A549 (cell line): ENCODE measurements around the gene TFF1. TPM values are rescaled to one million over a fixed set of nuclear protein-coding genes. Genes with fewer than 3 reads are reported as not detected.

Experiments used
- ATAC-seq, 2 experiments: fragments of 200-7000 bp in 1 of 2; fragments of >200 bp in 1 of 2; cut with Nextera tagmentation in 1 of 2; cut with Tn5 transposase in 1 of 2; 3 replicates each; pipeline versions ENCODE4 v1.8.0 to v1.9.1; 2018 to 2020; ENCODE audit warnings: mild to moderate bottlenecking in 1 of 2, moderate library complexity in 1 of 2
- CTCF ChIA-PET: fragments of 300-600 bp; sonication (Branson Sonifier 250); formaldehyde crosslinking; extraction: SDS; loops from one replicate; lab custom pipeline; 2021; ENCODE audit warnings: antibody characterized with exemption, inconsistent platforms; lab: Yijun Ruan, JAX
- POLR2A ChIA-PET: fragments of 350-600 bp; formaldehyde crosslinking; extraction: SDS; loops from one replicate; lab custom pipeline; 2021; ENCODE audit warnings: antibody characterized with exemption, inconsistent platforms; lab: Yijun Ruan, JAX
- DNase-seq, 2 experiments: peaks; one replicate each; pipeline versions ENCODE4 v3.0.0 to v3.0.0-alpha.2; 2011 to 2016; ENCODE audit warnings: low read depth in 1 of 2, low spot score in 1 of 2
- FAIRE-seq: peaks from 2 replicates; lab custom pipeline; 2011; peaks lifted over from hg19 to GRCh38; lab: Jason Lieb, UNC
- H3K27ac ChIP-seq, 2 experiments: fragments of >200 bp; sonication (Bioruptor Twin); formaldehyde crosslinking; 3 replicates each; pipeline ENCODE4 v1.5.1; 2016 to 2017
- H3K4me1 ChIP-seq: fragments of >200 bp; sonication (Bioruptor Twin); formaldehyde crosslinking; 3 replicates; pipeline ENCODE4 v1.6.1; 2016
- H3K4me2 ChIP-seq: fragments of >200 bp; sonication (Bioruptor Twin); formaldehyde crosslinking; 3 replicates; pipeline ENCODE4 v1.6.1; 2016
- H3K4me3 ChIP-seq: fragments of >200 bp; sonication (Bioruptor Twin); formaldehyde crosslinking; 3 replicates; pipeline ENCODE4 v1.5.1; 2016
- H3K9me3 ChIP-seq: fragments of >200 bp; sonication (Bioruptor Twin); formaldehyde crosslinking; 3 replicates; pipeline ENCODE4 v1.6.1; 2016
- BHLHE40 ChIP-seq: IDR thresholded peaks from 2 replicates; pipeline ENCODE4 v1.6.1; 2012; ENCODE audit warnings: low read depth, low read length, inconsistent platforms
- CBX2 ChIP-seq: fragments of 200-600 bp; sonication (generic); IDR thresholded peaks from 2 replicates; pipeline ENCODE4 v1.6.1; 2016; ENCODE audit warnings: low read depth, mild to moderate bottlenecking, borderline replicate concordance
- CBX8 ChIP-seq: fragments of 200-600 bp; sonication (generic); IDR thresholded peaks from 2 replicates; pipeline ENCODE4 v1.6.1; 2016
- CTCF ChIP-seq: fragments of >200 bp; sonication (Bioruptor Twin); formaldehyde crosslinking; IDR thresholded peaks from 3 replicates; pipeline ENCODE4 v1.5.1; 2016
- EHF ChIP-seq: fragments of 250-450 bp; sonication (Bioruptor Pico); IDR thresholded peaks from 2 replicates; pipeline ENCODE4 v1.5.0; 2020; ENCODE audit warnings: mild to moderate bottlenecking
- EP300 ChIP-seq, 2 experiments: fragments of >200 bp; sonication (Bioruptor Twin); formaldehyde crosslinking; IDR thresholded peaks; 2 replicates in 1 of 2; 3 replicates in 1 of 2; pipeline ENCODE4 v1.6.1; 2016 to 2017
- FOSL2 ChIP-seq, 2 experiments: fragments of 450-650 bp in 1 of 2; fragments of >200 bp in 1 of 2; sonication (Bioruptor Twin) in 1 of 2; formaldehyde crosslinking; IDR thresholded peaks; 2 replicates each; pipeline versions ENCODE4 v1.5.0 to v1.6.1; 2016 to 2020; ENCODE audit warnings: mild to moderate bottlenecking in 1 of 2, moderate library complexity in 1 of 2
- FOXS1 ChIP-seq: fragments of 250-450 bp; sonication (Bioruptor Pico); IDR thresholded peaks from 2 replicates; pipeline ENCODE4 v1.5.0; 2020; ENCODE audit warnings: mild to moderate bottlenecking, moderate library complexity
- HDAC2 ChIP-seq: fragments of 200-600 bp; sonication (generic); IDR thresholded peaks from 2 replicates; pipeline ENCODE4 v1.6.1; 2016
- HES2 ChIP-seq: fragments of >200 bp; sonication (Bioruptor Twin); formaldehyde crosslinking; IDR thresholded peaks from 2 replicates; pipeline ENCODE4 v1.6.1; 2016
- HOXA7 ChIP-seq: fragments of 250-450 bp; sonication (Bioruptor Pico); IDR thresholded peaks from 2 replicates; pipeline ENCODE4 v1.5.0; 2020; ENCODE audit warnings: mild to moderate bottlenecking, moderate library complexity
- JUN ChIP-seq, 2 experiments: fragments of >200 bp; sonication (Bioruptor Twin); formaldehyde crosslinking; IDR thresholded peaks; 2 replicates in 1 of 2; 3 replicates in 1 of 2; pipeline ENCODE4 v1.6.1; 2016 to 2017
- KDM5A ChIP-seq: fragments of 200-600 bp; sonication (generic); IDR thresholded peaks from 2 replicates; pipeline ENCODE4 v1.6.1; 2016; ENCODE audit warnings: antibody characterized with exemption, mild to moderate bottlenecking
- MAX ChIP-seq: IDR thresholded peaks from 2 replicates; pipeline ENCODE4 v1.6.1; 2012
- POLR2A ChIP-seq: IDR thresholded peaks from 2 replicates; pipeline ENCODE4 v1.6.1; 2012; ENCODE audit warnings: mild to moderate bottlenecking, low read length
- RAD21 ChIP-seq, 2 experiments: fragments of >200 bp in 1 of 2; sonication (Bioruptor Twin) in 1 of 2; formaldehyde crosslinking in 1 of 2; IDR thresholded peaks in 1 of 2; conservative IDR thresholded peaks in 1 of 2; 2 replicates in 1 of 2; 3 replicates in 1 of 2; pipeline ENCODE4 v1.6.1; 2012 to 2018; ENCODE audit warnings: inconsistent platforms in 1 of 2
- RFX5 ChIP-seq: fragments of 450-650 bp; IDR thresholded peaks from 2 replicates; pipeline ENCODE4 v1.7.1; 2014; ENCODE audit warnings: antibody characterized with exemption, mild to moderate bottlenecking, moderate library complexity
- RNF2 ChIP-seq: fragments of 200-600 bp; sonication (generic); IDR thresholded peaks from 2 replicates; pipeline ENCODE4 v1.6.1; 2016; ENCODE audit warnings: low read depth, mild to moderate bottlenecking, antibody characterized with exemption, moderate library complexity, borderline replicate concordance
- SMC3 ChIP-seq: fragments of >200 bp; sonication (Bioruptor Twin); formaldehyde crosslinking; IDR thresholded peaks from 3 replicates; pipeline ENCODE4 v1.6.1; 2018; ENCODE audit warnings: inconsistent platforms
- SREBF2 ChIP-seq: fragments of 450-650 bp; IDR thresholded peaks from 2 replicates; pipeline ENCODE4 v1.6.1; 2014; ENCODE audit warnings: mild to moderate bottlenecking, moderate library complexity
- TFCP2L1 ChIP-seq: fragments of 250-450 bp; sonication (Bioruptor Pico); IDR thresholded peaks from 2 replicates; pipeline ENCODE4 v1.5.0; 2021; ENCODE audit warnings: mild to moderate bottlenecking
- TP53 ChIP-seq: fragments of 250-450 bp; sonication (Bioruptor Pico); IDR thresholded peaks from 2 replicates; pipeline ENCODE4 v1.5.0; 2021; ENCODE audit warnings: mild to moderate bottlenecking, moderate library complexity
- ZC3H11A ChIP-seq: fragments of 450-650 bp; IDR thresholded peaks from 2 replicates; pipeline ENCODE4 v1.6.1; 2014; ENCODE audit warnings: antibody characterized with exemption, mild to moderate bottlenecking
- WGBS: methylation state at CpG from one replicate; pipeline ENCODE4 v1.1.6; 2017; ENCODE audit errors: missing lambda C conversion rate; 5-methylcytosine and 5-hydroxymethylcytosine counted together
- polyA plus RNA-seq, 4 experiments: library from polyadenylated mRNA; depleted of rRNA in 3 of 4; stranded (reverse); fragments of >200 nt; fragmentation: RNase III in 1 of 4; extraction: RNeasy Plus Mini Kit Qiagen cat#74134 plus additional on column Dnase treatment in 1 of 4; gene quantifications; 2 replicates in 3 of 4; 3 replicates in 1 of 4; pipeline ENCODE4 v1.2.3, GENCODE V29; 2011 to 2017
- TF ChIP-seq, protein P1 (sequence below): fragments of 150-350 bp; IDR thresholded peaks from 2 replicates; pipeline ENCODE4 v1.6.1; 2014; ENCODE audit warnings: low read depth, mild to moderate bottlenecking, low read length
- TF ChIP-seq, protein P2 (sequence below): fragments of >200 bp; sonication (Bioruptor Twin); formaldehyde crosslinking; IDR thresholded peaks from 3 replicates; pipeline ENCODE4 v1.6.1; 2016
- TF ChIP-seq, protein P3 (sequence below): IDR thresholded peaks from 2 replicates; pipeline ENCODE4 v1.6.1; 2012
- TF ChIP-seq, protein P4 (sequence below): fragments of 450-650 bp; IDR thresholded peaks from 2 replicates; pipeline ENCODE4 v1.6.1; 2014; ENCODE audit warnings: antibody characterized with exemption

The TFF1 gene
- polyA plus RNA-seq, 2 of the 4 experiments (the other 2 are of a cell fraction): 1.0 to 5.8 TPM

- FAIRE-seq (no peak), ATAC-seq (no peak), DNase-seq (no peak)
- TF ChIP-seq, protein P1, sequence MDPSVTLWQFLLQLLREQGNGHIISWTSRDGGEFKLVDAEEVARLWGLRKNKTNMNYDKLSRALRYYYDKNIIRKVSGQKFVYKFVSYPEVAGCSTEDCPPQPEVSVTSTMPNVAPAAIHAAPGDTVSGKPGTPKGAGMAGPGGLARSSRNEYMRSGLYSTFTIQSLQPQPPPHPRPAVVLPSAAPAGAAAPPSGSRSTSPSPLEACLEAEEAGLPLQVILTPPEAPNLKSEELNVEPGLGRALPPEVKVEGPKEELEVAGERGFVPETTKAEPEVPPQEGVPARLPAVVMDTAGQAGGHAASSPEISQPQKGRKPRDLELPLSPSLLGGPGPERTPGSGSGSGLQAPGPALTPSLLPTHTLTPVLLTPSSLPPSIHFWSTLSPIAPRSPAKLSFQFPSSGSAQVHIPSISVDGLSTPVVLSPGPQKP: no peak
- TF ChIP-seq POLR2A (no peak), EP300 (IDR thresholded peaks at IDR 0.05) (no peak), RAD21 (conservative IDR thresholded peaks at IDR 0.05 in 1 of 2, IDR thresholded peaks at IDR 0.05 in 1 of 2) (no peak), HOXA7 (CRISPR knock-in tag) (no peak), CTCF (no peak), HDAC2 (no peak), CBX8 (no peak), FOXS1 (CRISPR knock-in tag) (no peak), CBX2 (no peak), KDM5A (no peak), ZC3H11A (no peak), EHF (CRISPR knock-in tag) (no peak), JUN (IDR thresholded peaks at IDR 0.05) (no peak), FOSL2 (IDR thresholded peaks at IDR 0.05) (no peak), FOSL2 (CRISPR knock-in tag; IDR thresholded peaks at IDR 0.05) (no peak), MAX (no peak)
- TF ChIP-seq, protein P2, sequence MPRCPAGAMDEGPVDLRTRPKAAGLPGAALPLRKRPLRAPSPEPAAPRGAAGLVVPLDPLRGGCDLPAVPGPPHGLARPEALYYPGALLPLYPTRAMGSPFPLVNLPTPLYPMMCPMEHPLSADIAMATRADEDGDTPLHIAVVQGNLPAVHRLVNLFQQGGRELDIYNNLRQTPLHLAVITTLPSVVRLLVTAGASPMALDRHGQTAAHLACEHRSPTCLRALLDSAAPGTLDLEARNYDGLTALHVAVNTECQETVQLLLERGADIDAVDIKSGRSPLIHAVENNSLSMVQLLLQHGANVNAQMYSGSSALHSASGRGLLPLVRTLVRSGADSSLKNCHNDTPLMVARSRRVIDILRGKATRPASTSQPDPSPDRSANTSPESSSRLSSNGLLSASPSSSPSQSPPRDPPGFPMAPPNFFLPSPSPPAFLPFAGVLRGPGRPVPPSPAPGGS: no peak
- TF ChIP-seq, protein P3, sequence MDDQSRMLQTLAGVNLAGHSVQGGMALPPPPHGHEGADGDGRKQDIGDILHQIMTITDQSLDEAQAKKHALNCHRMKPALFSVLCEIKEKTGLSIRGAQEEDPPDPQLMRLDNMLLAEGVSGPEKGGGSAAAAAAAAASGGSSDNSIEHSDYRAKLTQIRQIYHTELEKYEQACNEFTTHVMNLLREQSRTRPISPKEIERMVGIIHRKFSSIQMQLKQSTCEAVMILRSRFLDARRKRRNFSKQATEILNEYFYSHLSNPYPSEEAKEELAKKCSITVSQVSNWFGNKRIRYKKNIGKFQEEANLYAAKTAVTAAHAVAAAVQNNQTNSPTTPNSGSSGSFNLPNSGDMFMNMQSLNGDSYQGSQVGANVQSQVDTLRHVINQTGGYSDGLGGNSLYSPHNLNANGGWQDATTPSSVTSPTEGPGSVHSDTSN: no peak
- TF ChIP-seq, protein P4, sequence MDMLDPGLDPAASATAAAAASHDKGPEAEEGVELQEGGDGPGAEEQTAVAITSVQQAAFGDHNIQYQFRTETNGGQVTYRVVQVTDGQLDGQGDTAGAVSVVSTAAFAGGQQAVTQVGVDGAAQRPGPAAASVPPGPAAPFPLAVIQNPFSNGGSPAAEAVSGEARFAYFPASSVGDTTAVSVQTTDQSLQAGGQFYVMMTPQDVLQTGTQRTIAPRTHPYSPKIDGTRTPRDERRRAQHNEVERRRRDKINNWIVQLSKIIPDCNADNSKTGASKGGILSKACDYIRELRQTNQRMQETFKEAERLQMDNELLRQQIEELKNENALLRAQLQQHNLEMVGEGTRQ: no peak
- Histone ChIP-seq H3K4me3 (no peak overlapping the region), H3K9me3 (no peaks in the 10 kb centered on the region), H3K27ac (no peak overlapping the region), H3K4me2 (no peak overlapping the region), H3K4me1 (no peaks in the 10 kb centered on the region)
- ChIA-PET CTCF (interaction anchor here (0.6 to 2.8 kb wide), 3 partner anchors 9 to 130 kb away, joined by 3 to 11 read pairs (median 5); no protein-coding TSS in a partner anchor), POLR2A (no interaction called here)
- WGBS: 58% methylated on average over 8 of the region's 10 CpGs
These were observed 47.0 kb downstream of the TFF1 start for GRCh38 chr21:42319376-42319775.

DNA sequence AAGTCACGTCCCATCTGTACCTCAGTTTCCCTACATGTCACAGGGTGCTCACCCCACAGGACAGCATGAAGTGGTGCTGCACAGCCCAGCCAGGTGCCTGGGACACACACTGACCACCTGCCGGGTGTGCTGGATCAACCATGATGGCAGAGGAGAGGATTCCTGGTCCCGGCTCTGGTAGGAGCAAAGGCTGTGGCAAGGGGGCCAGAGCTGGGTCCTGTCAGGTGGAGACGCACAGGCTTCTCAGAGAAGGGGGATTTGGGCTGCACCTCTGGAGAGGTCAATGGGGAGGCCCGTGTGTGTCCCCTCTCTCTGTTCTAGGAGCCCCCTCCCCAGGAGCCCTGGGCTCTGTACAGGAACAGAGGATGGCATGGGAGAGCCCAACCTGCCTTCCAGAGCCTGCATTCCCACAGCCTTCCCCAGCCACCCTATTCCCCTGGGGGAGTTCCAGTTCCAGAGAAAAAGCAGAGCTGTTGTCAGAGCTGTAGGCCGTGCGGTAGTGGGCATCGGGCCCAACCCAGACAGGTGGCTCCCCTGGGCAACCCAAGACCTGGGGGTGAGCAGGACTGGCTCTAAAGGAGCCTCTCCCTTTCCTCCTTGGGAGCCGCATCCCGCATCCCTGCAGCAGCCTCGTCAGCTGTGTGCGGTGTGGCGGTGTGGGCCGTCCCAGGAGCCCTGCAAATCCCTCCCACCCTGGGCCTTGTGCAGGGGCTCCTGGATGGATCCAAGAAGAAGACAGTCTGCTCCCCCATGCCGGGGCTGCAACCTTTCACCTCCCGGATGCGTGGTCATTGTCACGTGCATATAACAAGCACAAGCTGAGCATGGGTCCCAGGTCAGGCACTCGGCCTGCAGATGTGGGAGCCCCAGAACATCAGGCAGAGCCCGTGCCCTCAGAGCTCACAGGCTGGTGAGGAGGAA lies 48.2 kb downstream of the TFF1 start:
- no peak for DNase-seq
- H3K4me1 ChIP-seq: no peaks in the 10 kb centered on the region
- ChIA-PET CTCF (interaction anchor here (1.5 to 2.8 kb wide), 2 partner anchors 8 to 9 kb away, joined by 5 to 11 read pairs; no protein-coding TSS in a partner anchor), POLR2A (no interaction called here)
- no peak overlapping the region for H3K27ac ChIP-seq
- no peak overlapping the region for H3K4me2 ChIP-seq
- no peak for ATAC-seq
- 65% methylated on average over 7 of the region's 20 CpGs for WGBS
- no peaks in the 10 kb centered on the region for H3K9me3 ChIP-seq
- no peak for FAIRE-seq
- no peak overlapping the region for H3K4me3 ChIP-seq
- TF ChIP-seq, protein P1: no peak
- TF ChIP-seq RNF2: no peak
- TF ChIP-seq TFCP2L1: no peak
- TF ChIP-seq SMC3: no peak
- no peak for TF ChIP-seq EHF (CRISPR knock-in tag)
- TF ChIP-seq RFX5: no peak
- TF ChIP-seq KDM5A: no peak
- no peak for TF ChIP-seq HOXA7 (CRISPR knock-in tag)
- TF ChIP-seq CBX8: no peak
- TF ChIP-seq HES2: no peak
- no peak for TF ChIP-seq SREBF2
- no peak for TF ChIP-seq BHLHE40
- no peak for TF ChIP-seq TP53
- TF ChIP-seq, protein P3: no peak
